GM18498 (cell line): ENCODE data around the gene EVA1A.

ENCODE experiments used
- ATAC-seq: cut with Tn5 transposase; IDR thresholded peaks from one replicate; pipeline ENCODE4 v1.9.1; 2021; ENCODE audit warnings: mild to moderate bottlenecking, moderate library complexity; ENCODE audit not compliant: unreplicated experiment

Gene EVA1A

GRCh38 chr2:75560768-75561565 lies at the start of gene EVA1A:
EVA1A (minus strand) TSS chr2:75560939; CDS start chr2:75518140, 42,799 bp downstream.
- peak; percentile 36 for ATAC-seq

- no peak for ATAC-seq
Observed at GRCh38 chr2:75609937-75610508, 49.3 kb upstream of the EVA1A start.

GRCh38 chr2:75609334-75609689 lies 48.6 kb upstream of the EVA1A start:
- no peak for ATAC-seq

GRCh38 chr2:75608684-75609333 lies 48.1 kb upstream of the EVA1A start:
- ATAC-seq: peak; percentile 89

- ATAC-seq: no peak
Observed at GRCh38 chr2:75607988-75608683, 47.4 kb upstream of the EVA1A start.

- no peak for ATAC-seq
Observed at GRCh38 chr2:75607400-75607798, 46.7 kb upstream of the EVA1A start.

GRCh38 chr2:75606761-75607399 lies 46.1 kb upstream of the EVA1A start:
- no peak for ATAC-seq

- no peak for ATAC-seq
Observed at GRCh38 chr2:75605770-75606529, 45.2 kb upstream of the EVA1A start.

- no peak for ATAC-seq
Observed at GRCh38 chr2:75604484-75604883, 43.7 kb upstream of the EVA1A start.

- no peak for ATAC-seq
Observed at GRCh38 chr2:75603477-75603876, 42.7 kb upstream of the EVA1A start.

- no peak for ATAC-seq
Observed at GRCh38 chr2:75602724-75603342, 42.1 kb upstream of the EVA1A start.

- no peak for ATAC-seq
Observed at GRCh38 chr2:75600461-75601011, 39.8 kb upstream of the EVA1A start.

- no peak for ATAC-seq
Observed at GRCh38 chr2:75598589-75599155, 37.9 kb upstream of the EVA1A start.

GRCh38 chr2:75597949-75598348 lies 37.2 kb upstream of the EVA1A start:
- no peak for ATAC-seq

- no peak for ATAC-seq
Observed at GRCh38 chr2:75596784-75597183, 36.0 kb upstream of the EVA1A start.

- ATAC-seq: no peak
Observed at GRCh38 chr2:75595541-75596395, 35.0 kb upstream of the EVA1A start.

GRCh38 chr2:75594596-75594995 lies 33.9 kb upstream of the EVA1A start:
- no peak for ATAC-seq

GRCh38 chr2:75592888-75593287 lies 32.1 kb upstream of the EVA1A start:
- no peak for ATAC-seq
